Choroid plexus epithelial cell (primary cell): ENCODE results near the gene CSRP2.

Source experiments
- DNase-seq: peaks from one replicate; pipeline ENCODE4 v3.0.0-alpha.2; 2010; ENCODE audit warnings: low read depth
- H3K4me3 ChIP-seq: 2 replicates; pipeline ENCODE4 v1.5.1; 2011; ENCODE audit warnings: low read depth, mild to moderate bottlenecking, control low read depth, low read length, moderate library complexity
- TF ChIP-seq, protein P1 (sequence below): conservative IDR thresholded peaks from 2 replicates; pipeline ENCODE4 v1.5.1; 2011; ENCODE audit warnings: low read depth, mild to moderate bottlenecking, control low read depth, inconsistent platforms, low read length, moderate library complexity

The CSRP2 gene

DNA sequence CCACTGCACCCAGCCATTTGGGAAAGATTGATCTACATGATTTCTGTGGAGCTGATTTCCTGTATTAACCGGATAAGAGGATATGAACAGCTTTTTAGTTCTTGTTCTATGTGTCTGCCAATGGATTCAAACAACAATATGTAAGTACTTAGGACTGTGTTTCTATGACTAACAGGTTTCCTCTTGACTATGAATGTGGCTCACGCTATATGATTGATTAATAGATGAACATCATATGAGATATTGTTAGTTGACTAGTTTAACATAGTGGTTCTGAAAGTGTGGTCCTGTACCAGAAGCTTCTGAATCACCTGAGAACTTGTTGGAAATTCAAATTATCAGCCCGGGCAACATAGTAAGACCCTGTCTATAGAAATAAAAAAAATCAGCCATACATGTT lies 12.8 kb upstream of the CSRP2 start:
- no peak for DNase-seq
- TF ChIP-seq, protein P1, sequence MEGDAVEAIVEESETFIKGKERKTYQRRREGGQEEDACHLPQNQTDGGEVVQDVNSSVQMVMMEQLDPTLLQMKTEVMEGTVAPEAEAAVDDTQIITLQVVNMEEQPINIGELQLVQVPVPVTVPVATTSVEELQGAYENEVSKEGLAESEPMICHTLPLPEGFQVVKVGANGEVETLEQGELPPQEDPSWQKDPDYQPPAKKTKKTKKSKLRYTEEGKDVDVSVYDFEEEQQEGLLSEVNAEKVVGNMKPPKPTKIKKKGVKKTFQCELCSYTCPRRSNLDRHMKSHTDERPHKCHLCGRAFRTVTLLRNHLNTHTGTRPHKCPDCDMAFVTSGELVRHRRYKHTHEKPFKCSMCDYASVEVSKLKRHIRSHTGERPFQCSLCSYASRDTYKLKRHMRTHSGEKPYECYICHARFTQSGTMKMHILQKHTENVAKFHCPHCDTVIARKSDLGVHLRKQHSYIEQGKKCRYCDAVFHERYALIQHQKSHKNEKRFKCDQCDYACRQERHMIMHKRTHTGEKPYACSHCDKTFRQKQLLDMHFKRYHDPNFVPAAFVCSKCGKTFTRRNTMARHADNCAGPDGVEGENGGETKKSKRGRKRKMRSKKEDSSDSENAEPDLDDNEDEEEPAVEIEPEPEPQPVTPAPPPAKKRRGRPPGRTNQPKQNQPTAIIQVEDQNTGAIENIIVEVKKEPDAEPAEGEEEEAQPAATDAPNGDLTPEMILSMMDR, result no peak
- H3K4me3 ChIP-seq, result no peak overlapping the region

- no peak for DNase-seq
- TF ChIP-seq, protein P1, result no peak
- no peak overlapping the region for H3K4me3 ChIP-seq
Observed at GRCh38 chr12:76890151-76891143, 11.6 kb upstream of the CSRP2 start.

DNA sequence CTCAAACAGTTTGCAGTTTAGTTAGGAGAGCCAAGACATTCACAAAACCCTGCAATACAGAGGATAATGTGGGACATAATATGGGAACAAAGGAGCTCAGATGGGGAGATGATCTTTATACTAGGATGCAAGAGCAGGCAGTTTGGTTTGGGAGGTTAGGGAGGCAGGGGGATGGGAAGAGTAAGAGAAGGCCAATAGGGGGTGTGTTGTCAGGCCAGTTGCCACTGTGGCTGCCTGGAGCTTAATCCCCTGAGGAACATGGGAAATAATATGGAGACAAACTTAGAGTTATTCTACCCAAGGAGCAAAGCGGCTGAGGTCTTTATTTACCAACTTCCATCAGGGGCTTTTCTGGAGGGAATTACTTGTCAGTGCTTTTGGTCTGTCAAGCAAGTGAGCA lies 10.0 kb upstream of the CSRP2 start:
- no peak for DNase-seq

GRCh38 chr12:76883811-76884210 lies 5.0 kb upstream of the CSRP2 start:
- TF ChIP-seq, protein P1, result no peak
- no peak overlapping the region for H3K4me3 ChIP-seq
- DNase-seq, result peak; percentile 78

More for the DNA sequence above, 10.0 kb upstream of the CSRP2 start:
- TF ChIP-seq, protein P1, result no peak
- H3K4me3 ChIP-seq, result no peak overlapping the region

DNA sequence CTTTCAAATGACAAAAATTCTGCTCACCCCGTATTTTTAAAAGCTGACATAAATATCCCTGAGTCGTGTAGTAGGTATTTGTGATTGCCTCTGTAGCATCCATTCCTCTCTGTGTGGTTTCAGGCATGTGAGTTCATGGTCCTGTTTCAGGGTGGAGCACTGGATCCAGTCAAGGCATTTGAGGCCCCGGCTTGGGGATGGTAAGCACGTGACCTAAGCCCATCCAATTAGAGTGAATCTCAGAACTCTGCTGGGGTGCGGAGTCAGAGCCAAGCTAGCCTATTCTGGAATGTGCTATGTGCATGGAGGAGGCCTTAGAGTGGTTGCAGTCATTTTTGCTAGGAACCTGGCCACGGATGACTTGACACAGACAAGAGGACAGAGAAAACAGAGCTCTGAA lies 4.3 kb upstream of the CSRP2 start:
- TF ChIP-seq, protein P1, result no peak
- no peak overlapping the region for H3K4me3 ChIP-seq
- DNase-seq, result peak; percentile 71

- TF ChIP-seq, protein P1, result no peak
- DNase-seq, result no peak
Observed at GRCh38 chr12:76882367-76882766, 3.5 kb upstream of the CSRP2 start.

GRCh38 chr12:76881142-76881541 lies 2.3 kb upstream of the CSRP2 start:
- TF ChIP-seq, protein P1, result no peak
- no peak overlapping the region for H3K4me3 ChIP-seq
- DNase-seq, result no peak

More at GRCh38 chr12:76882367-76882766, 3.5 kb upstream of the CSRP2 start:
- no peak overlapping the region for H3K4me3 ChIP-seq
